ENCODE data around the gene KCNK1. TPM values are rescaled to one million over a fixed set of nuclear protein-coding genes. Genes with fewer than 3 reads are reported as not detected.
"Not testable (repeated sequence)": the region's sequence is repeated elsewhere in the genome, so short reads cannot be mapped to it uniquely, and the experiment has no call there.

The KCNK1 gene
- total and polyA plus RNA-seq, 2 donors = 7.2 to 8.8 TPM

DNA sequence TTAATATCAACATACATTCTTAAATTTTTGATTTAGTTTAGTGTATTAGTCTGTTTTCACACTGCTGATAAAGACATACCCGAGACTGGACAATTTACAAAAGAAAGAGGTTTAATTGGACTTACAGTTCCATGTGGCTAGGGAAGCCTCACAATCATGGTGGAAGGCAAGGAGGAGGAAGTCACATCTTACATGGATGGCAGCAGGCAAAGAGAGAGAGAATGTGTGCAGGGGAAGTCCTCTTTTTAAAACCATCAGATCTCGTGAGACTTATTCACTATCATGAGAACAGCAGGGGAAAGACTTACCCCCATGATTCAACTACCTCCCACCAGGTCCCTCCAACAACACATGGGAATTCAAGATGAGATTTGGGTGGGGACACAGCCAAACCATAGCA, 56.5 kb downstream of the KCNK1 start:
- 90% methylated on average over 2 of the region's 2 CpGs for WGBS
- H3K27ac ChIP-seq (ENCODE audit: low read depth); H3K4me3 ChIP-seq (ENCODE audit: low read depth, low read length); H3K36me3 ChIP-seq (ENCODE audit: insufficient read depth); H3K4me1 ChIP-seq (ENCODE audit: insufficient read depth); DNase-seq (ENCODE audit: extremely low spot score): not testable (repeated sequence)

- WGBS = 95% methylated on average over 5 of the region's 5 CpGs
- Histone ChIP-seq H3K4me1 (ENCODE audit: insufficient read depth) (peaks cover 1% of the 10 kb centered on the region), H3K36me3 (ENCODE audit: insufficient read depth) (no peaks in the 10 kb centered on the region), H3K27ac (ENCODE audit: low read depth) (no peak overlapping the region), H3K4me3 (ENCODE audit: low read depth, low read length) (no peak overlapping the region)
- no peak for DNase-seq (ENCODE audit: extremely low spot score)
These were observed 57.4 kb downstream of the KCNK1 start for GRCh38 chr1:233671286-233671685.

DNA sequence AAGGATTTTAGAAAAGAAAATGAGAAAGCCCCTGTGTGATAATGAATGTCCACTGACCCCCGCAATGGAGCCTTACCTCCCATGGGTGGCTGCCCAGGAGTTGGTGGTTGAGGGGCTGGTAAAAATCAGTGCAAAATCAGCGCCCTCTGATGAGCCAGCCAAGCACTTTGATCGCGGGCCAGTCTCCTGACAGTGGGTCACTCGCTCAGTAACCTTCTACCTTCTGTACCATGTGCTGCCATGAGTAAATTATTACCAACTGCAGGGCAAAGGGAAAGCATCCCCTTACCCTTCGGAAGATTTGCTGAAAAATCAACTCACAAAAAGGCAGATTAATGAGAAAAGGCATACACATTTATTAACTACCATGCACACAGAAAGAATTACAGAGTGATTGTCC, 58.8 kb downstream of the KCNK1 start:
- DNase-seq (ENCODE audit: extremely low spot score) = no peak
- Histone ChIP-seq H3K4me3 (ENCODE audit: low read depth, low read length) (no peak overlapping the region), H3K27ac (ENCODE audit: low read depth) (no peak overlapping the region), H3K4me1 (ENCODE audit: insufficient read depth) (peaks cover 1% of the 10 kb centered on the region), H3K36me3 (ENCODE audit: insufficient read depth) (no peaks in the 10 kb centered on the region)
- WGBS = 97% methylated on average over 6 of the region's 6 CpGs

DNA sequence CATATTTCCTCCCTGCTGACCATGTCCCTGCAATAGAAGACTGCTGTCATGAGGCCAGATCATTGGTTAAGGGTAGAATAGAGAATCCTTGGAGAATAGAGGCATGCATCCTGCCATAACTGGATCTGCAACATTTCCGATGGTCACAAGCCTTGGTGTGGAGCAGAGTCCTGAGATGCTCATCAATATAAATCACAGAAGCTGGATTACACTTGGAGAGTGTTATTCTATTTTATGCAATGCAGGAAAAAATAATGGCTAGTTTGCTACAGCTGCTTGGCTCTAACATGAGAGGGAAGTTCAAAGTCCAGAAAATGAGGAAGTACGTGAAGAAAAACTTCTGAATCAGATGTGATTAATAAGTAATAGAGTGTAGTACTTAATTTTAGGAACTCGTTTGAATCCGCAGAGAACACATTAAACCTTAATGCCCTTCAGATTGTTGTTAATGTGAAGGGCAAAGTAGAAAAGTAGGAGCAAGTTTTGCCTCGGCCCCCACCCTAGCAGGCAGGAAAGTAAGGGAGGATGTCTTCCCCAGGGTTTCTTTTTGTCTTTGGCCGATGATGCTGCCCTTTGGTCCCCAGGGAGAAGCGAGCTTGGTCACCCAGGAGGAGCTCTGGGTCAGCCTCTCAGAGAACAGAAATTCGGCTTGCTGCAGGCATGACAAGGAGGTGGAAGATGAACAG, 59.5 kb downstream of the KCNK1 start:
- no peak for DNase-seq (ENCODE audit: extremely low spot score)
- H3K27ac ChIP-seq (ENCODE audit: low read depth) = no peak overlapping the region

GRCh38 chr1:233673947-233674431, 60.1 kb downstream of the KCNK1 start:
- Histone ChIP-seq H3K4me1 (ENCODE audit: insufficient read depth) (peaks cover 1% of the 10 kb centered on the region), H3K27ac (ENCODE audit: low read depth) (no peak overlapping the region), H3K4me3 (ENCODE audit: low read depth, low read length) (no peak overlapping the region), H3K36me3 (ENCODE audit: insufficient read depth) (no peaks in the 10 kb centered on the region)
- DNase-seq (ENCODE audit: extremely low spot score) = no peak
- WGBS = 53% methylated on average over 5 of the region's 5 CpGs

More for the DNA sequence above, 59.5 kb downstream of the KCNK1 start:
- Histone ChIP-seq H3K4me3 (ENCODE audit: low read depth, low read length) (no peak overlapping the region), H3K4me1 (ENCODE audit: insufficient read depth) (peaks cover 1% of the 10 kb centered on the region), H3K36me3 (ENCODE audit: insufficient read depth) (no peaks in the 10 kb centered on the region)
- WGBS = 82% methylated on average over 8 of the region's 8 CpGs

DNA sequence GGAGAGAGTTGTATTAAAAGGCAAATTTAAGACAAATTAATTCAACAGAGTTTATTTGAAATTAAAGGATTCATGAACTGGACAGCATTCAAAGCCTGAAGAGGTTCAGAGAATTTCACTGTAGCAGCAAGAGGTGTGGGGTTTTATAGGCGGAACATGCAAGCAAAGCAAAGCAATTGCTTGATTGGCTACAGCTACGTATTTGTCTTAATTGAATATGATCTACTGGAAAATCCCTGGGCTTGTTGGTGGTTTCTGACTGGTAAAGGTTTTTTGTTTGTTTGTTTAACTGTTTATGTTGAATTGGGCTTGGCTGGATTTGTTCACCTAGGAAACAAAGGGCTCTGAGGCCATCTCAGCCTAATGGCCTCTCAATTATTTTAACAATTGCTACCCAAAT, 61.5 kb downstream of the KCNK1 start:
- Histone ChIP-seq H3K4me3 (ENCODE audit: low read depth, low read length) (no peak overlapping the region), H3K27ac (ENCODE audit: low read depth) (no peak overlapping the region), H3K4me1 (ENCODE audit: insufficient read depth) (peaks cover 1% of the 10 kb centered on the region), H3K36me3 (ENCODE audit: insufficient read depth) (no peaks in the 10 kb centered on the region)
- WGBS = 97% methylated on average over 2 of the region's 2 CpGs
- no peak for DNase-seq (ENCODE audit: extremely low spot score)

GRCh38 chr1:233675893-233676292, 62.0 kb downstream of the KCNK1 start:
- peaks cover 1% of the 10 kb centered on the region for H3K4me1 ChIP-seq (ENCODE audit: insufficient read depth)
- no peak overlapping the region for H3K27ac ChIP-seq (ENCODE audit: low read depth)
- WGBS = 96% methylated on average over 4 of the region's 4 CpGs
- DNase-seq (ENCODE audit: extremely low spot score) = no peak
- H3K36me3 ChIP-seq (ENCODE audit: insufficient read depth) = no peaks in the 10 kb centered on the region
- H3K4me3 ChIP-seq (ENCODE audit: low read depth, low read length) = no peak overlapping the region

- Histone ChIP-seq H3K36me3 (ENCODE audit: insufficient read depth) (no peaks in the 10 kb centered on the region), H3K27ac (ENCODE audit: low read depth) (no peak overlapping the region), H3K4me1 (ENCODE audit: insufficient read depth) (peaks cover 1% of the 10 kb centered on the region), H3K4me3 (ENCODE audit: low read depth, low read length) (no peak overlapping the region)
- DNase-seq (ENCODE audit: extremely low spot score) = no peak
- WGBS = 82% methylated on average over 7 of the region's 7 CpGs
These were observed 63.9 kb downstream of the KCNK1 start for GRCh38 chr1:233677690-233678354.

- H3K4me1 ChIP-seq (ENCODE audit: insufficient read depth) = no peaks in the 10 kb centered on the region
- 80% methylated on average over 6 of the region's 6 CpGs for WGBS
- no peak overlapping the region for H3K27ac ChIP-seq (ENCODE audit: low read depth)
- H3K4me3 ChIP-seq (ENCODE audit: low read depth, low read length) = no peak overlapping the region
- H3K36me3 ChIP-seq (ENCODE audit: insufficient read depth) = no peaks in the 10 kb centered on the region
- no peak for DNase-seq (ENCODE audit: extremely low spot score)
These were observed 65.1 kb downstream of the KCNK1 start for GRCh38 chr1:233679030-233679429.

DNA sequence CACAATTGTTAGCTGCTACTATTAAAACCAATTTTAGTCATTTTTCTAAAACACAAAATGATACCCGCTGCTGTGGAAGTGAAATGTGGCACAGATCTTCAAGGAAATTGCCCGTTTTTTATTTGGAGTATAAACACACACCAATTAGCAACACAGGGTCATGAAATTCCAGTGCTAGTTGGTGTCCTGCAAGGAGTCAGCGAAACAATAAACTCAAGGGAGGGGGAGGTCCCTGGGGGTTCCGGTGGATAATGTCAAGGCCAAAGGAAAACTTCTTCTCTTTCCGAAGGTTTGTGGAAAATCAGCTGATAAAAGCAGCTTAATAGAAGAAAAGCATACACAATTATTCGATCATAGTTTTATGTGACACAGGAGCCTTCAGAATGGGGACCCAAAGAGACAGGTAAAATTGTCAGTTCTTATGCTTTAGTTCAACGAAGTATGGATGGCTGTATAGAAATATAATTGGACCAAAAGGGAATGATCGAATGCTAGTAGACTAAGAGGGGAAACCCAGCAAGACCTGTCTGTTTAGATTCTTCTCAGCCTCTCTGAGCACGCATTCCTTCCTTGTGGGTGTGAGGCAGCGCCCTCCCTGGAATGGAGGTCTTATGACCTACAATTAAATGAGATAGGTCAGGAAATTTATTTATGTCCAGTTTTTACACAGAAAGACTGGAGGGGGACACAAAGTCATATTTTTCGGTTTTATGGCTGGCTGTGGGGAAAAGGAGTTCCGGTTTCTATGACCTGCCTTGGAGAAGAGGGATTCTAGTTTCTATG, 65.9 kb downstream of the KCNK1 start:
- 81% methylated on average over 12 of the region's 12 CpGs for WGBS
- no peak overlapping the region for H3K4me3 ChIP-seq (ENCODE audit: low read depth, low read length)
- H3K4me1 ChIP-seq (ENCODE audit: insufficient read depth) = no peaks in the 10 kb centered on the region
- no peak overlapping the region for H3K27ac ChIP-seq (ENCODE audit: low read depth)
- no peaks in the 10 kb centered on the region for H3K36me3 ChIP-seq (ENCODE audit: insufficient read depth)
- no peak for DNase-seq (ENCODE audit: extremely low spot score)

DNA sequence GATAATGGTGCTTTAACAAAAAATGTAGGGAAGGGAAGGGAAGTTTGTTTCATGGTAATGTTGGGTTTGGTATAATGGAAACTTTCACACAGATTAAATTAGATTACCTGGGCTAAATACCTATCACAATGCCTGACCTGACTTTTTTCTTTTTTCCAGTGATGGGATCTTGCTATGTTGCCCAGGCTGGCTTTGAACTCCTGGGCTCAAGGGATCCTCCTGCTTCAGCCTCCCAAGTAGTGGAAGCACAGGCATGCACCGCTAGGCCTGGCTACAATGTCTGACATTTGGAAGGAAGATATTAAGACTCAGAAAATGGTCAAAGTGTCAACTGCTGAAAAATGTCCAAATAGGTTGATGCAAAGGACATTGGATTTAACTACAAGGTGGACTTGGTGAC, 67.4 kb downstream of the KCNK1 start:
- no peak for DNase-seq (ENCODE audit: extremely low spot score)
- 95% methylated on average over 1 of the region's 1 CpG for WGBS
- no peak overlapping the region for H3K4me3 ChIP-seq (ENCODE audit: low read depth, low read length)
- no peaks in the 10 kb centered on the region for H3K4me1 ChIP-seq (ENCODE audit: insufficient read depth)
- H3K36me3 ChIP-seq (ENCODE audit: insufficient read depth) = no peaks in the 10 kb centered on the region
- H3K27ac ChIP-seq (ENCODE audit: low read depth) = no peak overlapping the region

GRCh38 chr1:233686653-233687052, 72.7 kb downstream of the KCNK1 start:
- H3K4me1 ChIP-seq (ENCODE audit: insufficient read depth); H3K27ac ChIP-seq (ENCODE audit: low read depth); H3K36me3 ChIP-seq (ENCODE audit: insufficient read depth); H3K4me3 ChIP-seq (ENCODE audit: low read depth, low read length); DNase-seq (ENCODE audit: extremely low spot score): not testable (repeated sequence)
- 96% methylated on average over 11 of the region's 11 CpGs for whole genome bisulfite sequencing

DNA sequence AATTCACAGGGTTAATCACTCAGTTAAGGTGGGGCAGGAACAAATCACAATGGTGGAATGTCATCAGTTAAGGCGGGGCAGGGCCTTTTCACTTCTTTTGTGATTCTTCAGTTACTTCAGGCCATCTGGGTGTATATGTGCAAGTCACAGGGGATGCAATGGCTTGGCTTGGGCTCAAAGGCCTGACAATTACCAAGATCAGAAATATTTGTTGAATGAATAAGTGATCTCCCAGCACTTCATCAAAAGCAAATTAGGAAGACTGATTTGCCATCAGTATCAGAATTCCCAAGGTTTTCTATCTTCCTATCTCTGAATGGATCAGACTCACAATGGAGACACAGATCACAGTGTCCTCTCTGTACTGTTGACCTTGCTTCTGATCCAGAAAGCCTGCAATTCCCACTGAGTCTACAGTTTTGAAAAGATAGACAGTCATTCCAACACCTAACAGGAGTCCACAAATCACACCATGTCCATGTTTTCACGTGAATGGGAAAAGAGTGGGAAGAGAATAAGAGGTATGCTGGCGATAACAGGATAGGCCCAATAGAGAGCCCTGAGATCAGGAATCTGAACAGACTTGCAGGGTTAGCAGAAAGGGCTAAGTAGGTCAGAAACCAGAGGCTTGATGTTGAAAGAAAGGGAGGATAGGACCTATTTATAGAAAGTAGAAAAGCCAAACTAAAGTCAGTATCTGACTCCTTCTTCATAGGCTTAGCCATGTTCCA, 75.3 kb downstream of the KCNK1 start:
- no peak for DNase-seq (ENCODE audit: extremely low spot score)
- 90% methylated on average over 3 of the region's 3 CpGs for WGBS
- H3K27ac ChIP-seq (ENCODE audit: low read depth) = no peak overlapping the region
- H3K36me3 ChIP-seq (ENCODE audit: insufficient read depth) = no peaks in the 10 kb centered on the region
- H3K4me1 ChIP-seq (ENCODE audit: insufficient read depth) = no peaks in the 10 kb centered on the region
- H3K4me3 ChIP-seq (ENCODE audit: low read depth, low read length) = no peak overlapping the region
